Stimulated activated CD4-positive, alpha-beta T cell treated with anti-CD3 and anti-CD28 coated beads, TNF-alpha, amount 100 ng/mL, for 1 hour (primary cell): ENCODE data around the gene TMBIM1.

ENCODE experiments used
- DNase-seq, 3 donors: peaks; one replicate each; pipeline ENCODE4 v3.0.0-alpha.2; 2020; ENCODE audit warnings: low read depth in 3 of 3, low spot score in 1 of 3

Gene TMBIM1

GRCh38 chr2:218272531-218273212, 19.6 kb downstream of the TMBIM1 start:
- DNase-seq, result peak; percentile 52 to 68 (median 63)

- no peak for DNase-seq
Observed at GRCh38 chr2:218271865-218272530, 20.3 kb downstream of the TMBIM1 start.

- DNase-seq, result no peak
Observed at GRCh38 chr2:218271487-218271797, 20.9 kb downstream of the TMBIM1 start.

GRCh38 chr2:218270721-218271486, 21.4 kb downstream of the TMBIM1 start:
- no peak for DNase-seq

GRCh38 chr2:218269900-218270720, 22.2 kb downstream of the TMBIM1 start, which contains the start of the genes AAMP and PNKD:
Gene AAMP (minus strand): TSS chr2:218270137. CDS start chr2:218270086, 51 bp downstream.
Gene PNKD (plus strand): TSS chr2:218270519. CDS start chr2:218270536, 17 bp downstream.
- peak; percentile 99 to 100 (median 100) for DNase-seq

- no peak for DNase-seq
Observed at GRCh38 chr2:218267259-218267658, 25.0 kb downstream of the TMBIM1 start.

- DNase-seq, result no peak
Observed at GRCh38 chr2:218266316-218266979, 25.9 kb downstream of the TMBIM1 start.

GRCh38 chr2:218265626-218266025, 26.7 kb downstream of the TMBIM1 start:
- no peak for DNase-seq

GRCh38 chr2:218264773-218265561, 27.3 kb downstream of the TMBIM1 start:
- no peak for DNase-seq

- no peak for DNase-seq
Observed at GRCh38 chr2:218263817-218264641, 28.3 kb downstream of the TMBIM1 start.

- no peak for DNase-seq
Observed at GRCh38 chr2:218262631-218263586, 29.4 kb downstream of the TMBIM1 start.

- DNase-seq, result no peak
Observed at GRCh38 chr2:218262237-218262600, 30.1 kb downstream of the TMBIM1 start.

GRCh38 chr2:218261423-218262236, 30.7 kb downstream of the TMBIM1 start:
- DNase-seq, result no peak

- DNase-seq, result no peak
Observed at GRCh38 chr2:218260742-218261422, 31.4 kb downstream of the TMBIM1 start, which contains the start of gene GPBAR1. Gene GPBAR1 (plus strand): TSS chr2:218261015. CDS start chr2:218262725, 1,710 bp downstream.

- no peak for DNase-seq
Observed at GRCh38 chr2:218260166-218260565, 32.1 kb downstream of the TMBIM1 start.
